ENCODE results near the gene TMC4.

GRCh38 chr19:54179921-54180461, 7.0 kb upstream of the TMC4 start:
- no peak for TF ChIP-seq CTCF (conservative IDR thresholded peaks at IDR 0.05)
- TF ChIP-seq EZH2 (IDR thresholded peaks at IDR 0.05; ENCODE audit: low read depth) = no peak

Data from PC-9 (cell line).